GM19328 (cell line): Measurements from ENCODE around the gene RGS7.

Experiments
- ATAC-seq: cut with Tn5 transposase; IDR thresholded peaks from one replicate; pipeline ENCODE4 v1.9.1; 2021; ENCODE audit warnings: mild to moderate bottlenecking, moderate library complexity; ENCODE audit not compliant: unreplicated experiment

The RGS7 gene

GRCh38 chr1:240869071-240869470 is 487.9 kb downstream of the RGS7 start:
- no peak for ATAC-seq

GRCh38 chr1:240866724-240867123 is 490.3 kb downstream of the RGS7 start:
- no peak for ATAC-seq

GRCh38 chr1:240860023-240860422 is 497.0 kb downstream of the RGS7 start:
- no peak for ATAC-seq

GRCh38 chr1:240854367-240854766 is 502.6 kb downstream of the RGS7 start:
- no peak for ATAC-seq

GRCh38 chr1:240847325-240847724 is 509.7 kb downstream of the RGS7 start:
- no peak for ATAC-seq

GRCh38 chr1:240844486-240844885 is 512.5 kb downstream of the RGS7 start:
- no peak for ATAC-seq

- no peak for ATAC-seq
These were observed 513.2 kb downstream of the RGS7 start for GRCh38 chr1:240843798-240844197.

GRCh38 chr1:240836271-240836670 is 520.7 kb downstream of the RGS7 start:
- no peak for ATAC-seq

- no peak for ATAC-seq
These were observed 521.7 kb downstream of the RGS7 start for GRCh38 chr1:240835291-240835690.

GRCh38 chr1:240833075-240833474 is 523.9 kb downstream of the RGS7 start:
- no peak for ATAC-seq

- no peak for ATAC-seq
These were observed 525.1 kb downstream of the RGS7 start for GRCh38 chr1:240831922-240832321.

- no peak for ATAC-seq
These were observed 525.8 kb downstream of the RGS7 start for GRCh38 chr1:240831191-240831631.

GRCh38 chr1:240829487-240829886 is 527.5 kb downstream of the RGS7 start:
- no peak for ATAC-seq

GRCh38 chr1:240827786-240828185 is 529.2 kb downstream of the RGS7 start:
- no peak for ATAC-seq

- no peak for ATAC-seq
These were observed 532.8 kb downstream of the RGS7 start for GRCh38 chr1:240824238-240824637.

GRCh38 chr1:240823357-240823756 is 533.6 kb downstream of the RGS7 start:
- ATAC-seq: no peak

GRCh38 chr1:240821925-240822324 is 535.1 kb downstream of the RGS7 start:
- ATAC-seq: no peak

GRCh38 chr1:240820816-240821215 is 536.2 kb downstream of the RGS7 start:
- no peak for ATAC-seq

GRCh38 chr1:240816472-240816871 is 540.5 kb downstream of the RGS7 start:
- ATAC-seq: no peak

GRCh38 chr1:240813720-240814119 is 543.3 kb downstream of the RGS7 start:
- ATAC-seq: no peak

GRCh38 chr1:240811256-240811655 is 545.7 kb downstream of the RGS7 start:
- no peak for ATAC-seq

- no peak for ATAC-seq
These were observed 548.6 kb downstream of the RGS7 start for GRCh38 chr1:240808381-240808780.

- ATAC-seq: no peak
These were observed 550.7 kb downstream of the RGS7 start for GRCh38 chr1:240806200-240806745.
